Activated T-helper 17 cell treated with anti-CD3 and anti-CD28 coated beads, Interleukin-2, amount 50 U/mL, for 72 hours (primary cell): Measurements from ENCODE around the gene SEMA6B. TPM values are rescaled to one million over a fixed set of nuclear protein-coding genes. Genes with fewer than 3 reads are reported as not detected.

Source experiments
- ATAC-seq: fragments of 150-1000 bp; cut with Tn5 transposase; replicated peaks from 2 replicates; pipeline ENCODE4 v1.10.0; 2021; ENCODE audit warnings: mild to moderate bottlenecking, moderate library complexity
- H3K27ac Mint-ChIP-seq: one replicate; pipeline ENCODE4 v1.8.0; 2022; ENCODE audit warnings: mixed read lengths
- H3K27me3 Mint-ChIP-seq: one replicate; pipeline ENCODE4 v1.8.0; 2022; ENCODE audit warnings: mixed read lengths
- H3K36me3 Mint-ChIP-seq: one replicate; pipeline ENCODE4 v1.8.0; 2022; ENCODE audit warnings: low read depth, mild to moderate bottlenecking, mixed read lengths
- H3K4me1 Mint-ChIP-seq: one replicate; pipeline ENCODE4 v1.8.0; 2022; ENCODE audit warnings: mixed read lengths
- H3K4me3 Mint-ChIP-seq: one replicate; pipeline ENCODE4 v1.8.0; 2022; ENCODE audit warnings: mild to moderate bottlenecking, mixed read lengths
- H3K9me3 Mint-ChIP-seq: one replicate; pipeline ENCODE4 v1.8.0; 2022; ENCODE audit warnings: mixed read lengths
- total RNA-seq, 2 donors: library from RNA; stranded (reverse); gene quantifications; one replicate each; pipeline ENCODE4 v1.2.3, GENCODE V29; 2022

The SEMA6B gene
- total RNA-seq, 2 donors from 2014 or later, result 0.05 TPM; not detected in 1

- H3K4me1 Mint-ChIP-seq, result peaks cover 8% of the 10 kb centered on the region
- peaks cover 8% of the 10 kb centered on the region for H3K36me3 Mint-ChIP-seq
- no peak overlapping the region for H3K27ac Mint-ChIP-seq
- H3K4me3 Mint-ChIP-seq, result no peak overlapping the region
- no peaks in the 10 kb centered on the region for H3K9me3 Mint-ChIP-seq
- H3K27me3 Mint-ChIP-seq, result peaks cover 38% of the 10 kb centered on the region
- no peak for ATAC-seq
Observed at GRCh38 chr19:4582980-4583842, 23.7 kb upstream of the SEMA6B start.

GRCh38 chr19:4581666-4582553, 22.4 kb upstream of the SEMA6B start:
- H3K4me3 Mint-ChIP-seq, result peak overlapping the region; percentile 44

GRCh38 chr19:4580961-4581665, 21.6 kb upstream of the SEMA6B start:
- peaks cover 8% of the 10 kb centered on the region for H3K4me1 Mint-ChIP-seq

More at GRCh38 chr19:4581666-4582553, 22.4 kb upstream of the SEMA6B start:
- no peak overlapping the region for H3K27ac Mint-ChIP-seq
- ATAC-seq, result no peak
- peaks cover 8% of the 10 kb centered on the region for H3K36me3 Mint-ChIP-seq
- H3K9me3 Mint-ChIP-seq, result no peaks in the 10 kb centered on the region
- peaks cover 8% of the 10 kb centered on the region for H3K4me1 Mint-ChIP-seq
- peaks cover 36% of the 10 kb centered on the region for H3K27me3 Mint-ChIP-seq

GRCh38 chr19:4580021-4580901, 20.8 kb upstream of the SEMA6B start:
- Mint-ChIP-seq H3K9me3 (no peaks in the 10 kb centered on the region), H3K27ac (no peak overlapping the region), H3K4me3 (no peak overlapping the region), H3K27me3 (peaks cover 39% of the 10 kb centered on the region), H3K36me3 (peaks cover 8% of the 10 kb centered on the region), H3K4me1 (peaks cover 8% of the 10 kb centered on the region)
- no peak for ATAC-seq

More at GRCh38 chr19:4580961-4581665, 21.6 kb upstream of the SEMA6B start:
- no peak overlapping the region for H3K4me3 Mint-ChIP-seq
- peaks cover 40% of the 10 kb centered on the region for H3K27me3 Mint-ChIP-seq
- no peak overlapping the region for H3K27ac Mint-ChIP-seq
- no peak for ATAC-seq
- H3K9me3 Mint-ChIP-seq, result no peaks in the 10 kb centered on the region
- peaks cover 8% of the 10 kb centered on the region for H3K36me3 Mint-ChIP-seq

GRCh38 chr19:4579389-4579788, 19.9 kb upstream of the SEMA6B start:
- Mint-ChIP-seq H3K36me3 (peaks cover 8% of the 10 kb centered on the region), H3K9me3 (no peaks in the 10 kb centered on the region), H3K4me3 (no peak overlapping the region), H3K27ac (no peak overlapping the region), H3K27me3 (peaks cover 39% of the 10 kb centered on the region), H3K4me1 (peaks cover 8% of the 10 kb centered on the region)
- ATAC-seq, result no peak

- H3K27me3 Mint-ChIP-seq, result peaks cover 39% of the 10 kb centered on the region
- no peaks in the 10 kb centered on the region for H3K9me3 Mint-ChIP-seq
- ATAC-seq, result no peak
- H3K4me3 Mint-ChIP-seq, result no peak overlapping the region
- H3K27ac Mint-ChIP-seq, result no peak overlapping the region
- peaks cover 8% of the 10 kb centered on the region for H3K4me1 Mint-ChIP-seq
- H3K36me3 Mint-ChIP-seq, result peaks cover 8% of the 10 kb centered on the region
Observed at GRCh38 chr19:4578552-4579248, 19.2 kb upstream of the SEMA6B start.

- Mint-ChIP-seq H3K9me3 (no peaks in the 10 kb centered on the region), H3K27ac (no peak overlapping the region), H3K4me1 (peaks cover 5% of the 10 kb centered on the region), H3K4me3 (no peak overlapping the region), H3K36me3 (peaks cover 4% of the 10 kb centered on the region), H3K27me3 (peaks cover 30% of the 10 kb centered on the region)
- no peak for ATAC-seq
Observed at GRCh38 chr19:4577020-4577782, 17.7 kb upstream of the SEMA6B start.

- no peak overlapping the region for H3K27ac Mint-ChIP-seq
- no peak overlapping the region for H3K4me3 Mint-ChIP-seq
- H3K9me3 Mint-ChIP-seq, result no peaks in the 10 kb centered on the region
- H3K27me3 Mint-ChIP-seq, result peaks cover 25% of the 10 kb centered on the region
- H3K36me3 Mint-ChIP-seq, result no peaks in the 10 kb centered on the region
- peak; percentile 59 for ATAC-seq
- no peaks in the 10 kb centered on the region for H3K4me1 Mint-ChIP-seq
Observed at GRCh38 chr19:4576016-4576933, 16.8 kb upstream of the SEMA6B start.

GRCh38 chr19:4575267-4576015, 16.0 kb upstream of the SEMA6B start:
- ATAC-seq, result peak; percentile 5
- H3K4me1 Mint-ChIP-seq, result no peaks in the 10 kb centered on the region

GRCh38 chr19:4573682-4574081, 14.2 kb upstream of the SEMA6B start:
- H3K9me3 Mint-ChIP-seq, result no peaks in the 10 kb centered on the region
- no peak overlapping the region for H3K4me3 Mint-ChIP-seq
- no peaks in the 10 kb centered on the region for H3K4me1 Mint-ChIP-seq
- ATAC-seq, result no peak
- H3K27me3 Mint-ChIP-seq, result peaks cover 13% of the 10 kb centered on the region
- H3K27ac Mint-ChIP-seq, result no peak overlapping the region
- no peaks in the 10 kb centered on the region for H3K36me3 Mint-ChIP-seq

More at GRCh38 chr19:4575267-4576015, 16.0 kb upstream of the SEMA6B start:
- Mint-ChIP-seq H3K27ac (no peak overlapping the region), H3K4me3 (no peak overlapping the region), H3K27me3 (peaks cover 25% of the 10 kb centered on the region), H3K9me3 (no peaks in the 10 kb centered on the region), H3K36me3 (no peaks in the 10 kb centered on the region)

GRCh38 chr19:4571305-4571917, 11.9 kb upstream of the SEMA6B start:
- H3K4me1 Mint-ChIP-seq, result no peaks in the 10 kb centered on the region
- no peak overlapping the region for H3K4me3 Mint-ChIP-seq
- ATAC-seq, result no peak
- no peaks in the 10 kb centered on the region for H3K9me3 Mint-ChIP-seq
- peaks cover 15% of the 10 kb centered on the region for H3K27me3 Mint-ChIP-seq
- no peaks in the 10 kb centered on the region for H3K36me3 Mint-ChIP-seq
- H3K27ac Mint-ChIP-seq, result no peak overlapping the region
